BLaER1 treated with 17β-estradiol and CSF1 and Interleukin-3, amounts not matched to agents 10 nM and 100 nM (cell line): Measurements from ENCODE around the gene MAML3.
A peak's percentile ranks its signal among the peaks of the same experiment; 100 is the strongest.

Source experiments
- H3K27ac ChIP-seq, 11 experiments: shearing (Covaris generic); formaldehyde crosslinking; 2 replicates each; pipeline ENCODE4 v1.8.1; 2022
- H3K27me3 ChIP-seq, 11 experiments: shearing (Covaris generic); formaldehyde crosslinking; 2 replicates each; pipeline ENCODE4 v1.8.1; 2022
- H3K36me3 ChIP-seq, 11 experiments: shearing (Covaris generic); formaldehyde crosslinking; 2 replicates each; pipeline ENCODE4 v1.8.1; 2022
- H3K4me1 ChIP-seq, 10 experiments: shearing (Covaris generic); formaldehyde crosslinking; 2 replicates each; pipeline ENCODE4 v1.8.1; 2022
- H3K4me2 ChIP-seq, 11 experiments: shearing (Covaris generic); formaldehyde crosslinking; 2 replicates each; pipeline ENCODE4 v1.8.1; 2022
- H3K4me3 ChIP-seq, 10 experiments: shearing (Covaris generic); formaldehyde crosslinking; 2 replicates each; pipeline ENCODE4 v1.8.1; 2022
- H3K9ac ChIP-seq, 11 experiments: shearing (Covaris generic); formaldehyde crosslinking; 2 replicates each; pipeline ENCODE4 v1.8.1; 2022
- H3K9me3 ChIP-seq, 11 experiments: shearing (Covaris generic); formaldehyde crosslinking; replicated peaks in 1 of 11; 2 replicates each; pipeline ENCODE4 v1.8.1; 2022
- H4K20me1 ChIP-seq, 11 experiments: shearing (Covaris generic); formaldehyde crosslinking; 2 replicates each; pipeline ENCODE4 v1.8.1; 2022
- Cebpa-rat ChIP-seq, 11 experiments: shearing (Covaris generic); IDR thresholded peaks; 2 replicates each; pipeline ENCODE4 v1.8.1; 2022

Gene MAML3

DNA sequence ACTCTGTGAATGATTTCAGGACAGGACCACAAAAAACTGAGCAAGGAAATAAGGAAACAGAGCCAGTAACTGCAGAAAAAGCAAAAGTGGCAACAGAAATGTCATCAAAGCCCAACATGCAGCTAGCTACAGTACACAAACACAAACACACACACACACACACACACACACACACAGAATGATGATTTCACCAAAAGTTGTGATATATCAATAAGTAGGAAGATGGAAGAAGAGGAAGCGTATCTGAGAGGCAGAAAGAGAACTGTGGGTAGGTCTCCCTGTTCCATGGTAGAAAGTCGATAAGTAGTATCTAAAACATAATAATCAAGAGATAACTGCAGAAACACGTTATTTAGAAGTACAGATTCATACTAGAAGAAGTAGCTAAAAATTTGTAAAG lies 340.1 kb downstream of the MAML3 start:
- Histone ChIP-seq H3K27me3 (no peaks in the 10 kb centered on the region), H3K4me3 (peak overlapping the region in 4 of 10 experiments; percentile 13 to 27 (median 18); a peak in 3 of 20 replicates), H4K20me1 (no peaks in the 10 kb centered on the region), H3K9me3 (peaks cover 9 to 25% (median 23%) of the 10 kb centered on the region in 11 experiments), H3K9ac (peak overlapping the region in 10 of 11 experiments; percentile 45 to 88 (median 85); a peak in 13 of 22 replicates), H3K27ac (peak overlapping the region in 10 of 11 experiments; percentile 71 to 97 (median 94); a peak in 20 of 22 replicates), H3K4me2 (peak overlapping the region; percentile 82 to 96 (median 91); a peak in 21 of 22 replicates), H3K36me3 (peaks cover 9 to 23% (median 12%) of the 10 kb centered on the region in 11 experiments; a peak in 17 of 22 replicates), H3K4me1 (peaks cover 68 to 95% (median 74%) of the 10 kb centered on the region in 10 experiments)
- TF ChIP-seq Cebpa-rat (IDR thresholded peaks at IDR 0.05) = no peak

DNA sequence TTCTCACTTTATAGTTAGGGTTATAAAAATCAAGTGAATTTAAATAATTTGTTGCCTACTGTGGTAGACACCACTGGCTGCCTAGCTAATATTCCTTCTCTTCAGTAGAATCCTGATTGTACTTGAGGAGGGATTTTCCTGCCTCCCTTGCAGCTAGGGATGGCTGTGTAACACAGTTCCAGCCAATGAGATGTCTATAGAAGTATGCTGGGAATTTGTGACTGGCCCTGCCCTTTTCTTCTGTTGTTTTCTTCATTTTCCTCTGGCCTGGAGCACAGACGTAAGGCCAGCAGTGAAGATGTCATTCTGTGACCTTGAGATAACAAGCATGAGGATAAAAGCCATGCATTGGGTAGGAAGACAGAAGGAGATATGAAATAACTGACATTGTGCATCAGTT lies 343.3 kb downstream of the MAML3 start:
- peak overlapping the region in 6 of 11 experiments; percentile 53 to 88 (median 77); a peak in 9 of 22 replicates for H3K4me2 ChIP-seq
- H3K4me3 ChIP-seq = peak overlapping the region in 3 of 10 experiments; percentile 3 to 17 (median 6); a peak in 3 of 20 replicates
- peaks cover 48 to 81% (median 56%) of the 10 kb centered on the region in 10 experiments for H3K4me1 ChIP-seq
- H3K9me3 ChIP-seq = peaks cover 9 to 25% (median 23%) of the 10 kb centered on the region in 11 experiments
- TF ChIP-seq Cebpa-rat (IDR thresholded peaks at IDR 0.05) = no peak
- H3K36me3 ChIP-seq = peaks cover 9 to 23% (median 12%) of the 10 kb centered on the region in 11 experiments; a peak in 17 of 22 replicates
- H3K27ac ChIP-seq = no peak overlapping the region
- no peak overlapping the region for H3K9ac ChIP-seq
- no peaks in the 10 kb centered on the region for H3K27me3 ChIP-seq
- H4K20me1 ChIP-seq = peaks cover 0 to 6% (median 0%) of the 10 kb centered on the region in 11 experiments; a peak in 3 of 22 replicates

DNA sequence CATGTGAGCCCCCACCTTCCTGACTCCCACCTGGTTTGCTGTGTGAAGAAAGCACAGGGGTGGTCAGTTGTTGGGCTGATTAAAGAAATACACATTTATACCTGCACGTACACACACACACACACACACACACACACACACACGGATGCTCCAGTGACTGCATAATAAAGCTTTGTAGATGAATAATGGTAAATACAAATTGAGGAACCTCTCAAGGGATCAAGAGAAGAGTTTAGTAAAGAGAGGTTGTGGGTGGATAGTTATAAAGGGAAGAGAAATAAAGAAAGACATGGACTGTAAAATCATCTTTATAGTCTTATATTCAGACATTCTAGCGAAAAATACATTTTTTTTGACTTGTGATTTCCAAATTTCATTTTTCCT lies 344.2 kb downstream of the MAML3 start:
- Histone ChIP-seq H3K4me1 (peaks cover 39 to 71% (median 46%) of the 10 kb centered on the region in 10 experiments), H3K9me3 (peaks cover 9 to 25% (median 23%) of the 10 kb centered on the region in 11 experiments), H3K4me3 (no peak overlapping the region), H3K9ac (peak overlapping the region in 2 of 11 experiments; percentile 32; a peak in 2 of 22 replicates), H3K27ac (peak overlapping the region in 10 of 11 experiments; percentile 5 to 60 (median 36); a peak in 13 of 22 replicates), H3K27me3 (no peaks in the 10 kb centered on the region), H4K20me1 (peaks cover 0 to 6% (median 0%) of the 10 kb centered on the region in 11 experiments; a peak in 3 of 22 replicates), H3K4me2 (peak overlapping the region; percentile 53 to 88 (median 76)), H3K36me3 (peaks cover 9 to 23% (median 12%) of the 10 kb centered on the region in 11 experiments; a peak in 17 of 22 replicates)
- TF ChIP-seq Cebpa-rat (IDR thresholded peaks at IDR 0.05) = no peak

DNA sequence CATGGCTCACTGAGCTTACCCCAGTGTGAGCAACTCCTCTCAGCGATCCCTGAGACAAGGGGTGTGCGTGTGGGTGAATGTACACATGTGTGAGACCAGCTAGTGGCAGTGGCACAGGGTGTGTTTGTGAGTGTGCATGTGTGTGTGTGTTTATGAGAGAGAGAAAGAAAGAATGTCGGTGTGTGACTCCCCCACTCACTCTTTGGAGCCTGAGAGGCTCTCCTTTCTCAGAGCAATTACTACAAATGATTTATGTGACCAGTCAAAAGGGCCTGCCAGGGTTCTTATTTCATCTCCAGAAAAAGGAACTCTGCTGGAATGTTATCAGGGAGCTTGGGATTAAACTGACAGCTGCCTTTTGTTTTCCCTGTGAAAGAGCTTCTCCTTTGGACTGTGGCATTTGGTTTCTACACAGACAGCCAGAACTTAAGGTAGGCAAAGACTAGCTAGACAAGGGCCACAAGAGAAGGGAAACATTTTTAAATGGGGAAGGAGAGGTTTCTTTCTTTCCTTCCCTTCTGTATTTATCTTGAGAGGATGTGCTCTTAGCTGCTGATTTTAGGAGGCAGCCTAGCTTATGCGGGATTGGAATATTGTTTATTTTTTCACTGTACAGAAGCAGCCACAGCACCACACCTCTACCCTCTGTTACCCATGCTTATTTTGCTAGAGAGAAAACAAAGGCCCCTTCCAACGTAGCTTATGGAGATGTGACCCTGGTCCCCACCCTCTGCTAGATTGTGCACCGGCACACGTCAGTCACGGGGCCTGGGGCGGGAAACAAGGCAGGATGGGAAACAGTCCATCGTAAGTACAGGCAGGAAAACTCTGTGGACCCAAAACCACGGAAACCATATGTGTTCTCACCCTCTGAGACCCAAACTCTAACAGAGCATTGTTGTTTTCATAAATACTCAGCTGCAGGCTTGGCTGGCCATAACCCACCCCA lies 344.9 kb downstream of the MAML3 start:
- TF ChIP-seq Cebpa-rat (IDR thresholded peaks at IDR 0.05) = no peak
- peaks cover 32 to 64% (median 40%) of the 10 kb centered on the region in 10 experiments for H3K4me1 ChIP-seq
- H3K27ac ChIP-seq = peak overlapping the region in 10 of 11 experiments; percentile 5 to 60 (median 36); a peak in 16 of 22 replicates
- H3K9ac ChIP-seq = peak overlapping the region in 5 of 11 experiments; percentile 2 to 35 (median 32); a peak in 5 of 22 replicates
- 0 out of 20 replicates have a peak overlapping the region, but pooled peaks of 1 of the 10 experiments have one; percentile 19 for H3K4me3 ChIP-seq
- H3K9me3 ChIP-seq = peaks cover 9 to 25% (median 23%) of the 10 kb centered on the region in 11 experiments
- H3K36me3 ChIP-seq = peaks cover 9 to 23% (median 12%) of the 10 kb centered on the region in 11 experiments; a peak in 17 of 22 replicates
- H4K20me1 ChIP-seq = peaks cover 0 to 6% (median 0%) of the 10 kb centered on the region in 11 experiments; a peak in 3 of 22 replicates
- peak overlapping the region; percentile 53 to 88 (median 76) for H3K4me2 ChIP-seq
- no peaks in the 10 kb centered on the region for H3K27me3 ChIP-seq

DNA sequence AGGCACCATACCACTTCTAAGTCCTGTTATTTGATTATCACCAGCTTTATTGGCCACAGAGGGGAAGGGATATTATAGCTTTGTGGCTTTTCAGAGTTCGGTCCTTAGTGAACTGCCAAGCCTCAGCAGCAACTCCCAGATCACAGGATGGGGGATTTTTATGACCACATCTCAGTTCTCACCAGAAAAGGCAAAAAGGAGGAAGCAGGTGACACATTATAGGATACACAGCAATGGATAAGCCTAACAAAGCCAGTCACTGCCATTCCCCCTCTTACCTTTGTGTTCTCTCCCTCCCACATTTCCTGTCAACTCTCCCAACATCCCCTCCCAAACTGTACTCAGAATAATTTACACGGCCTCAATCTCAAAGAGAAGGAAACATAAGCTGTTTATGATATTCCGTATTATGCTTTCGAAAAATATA lies 345.6 kb downstream of the MAML3 start:
- TF ChIP-seq Cebpa-rat (IDR thresholded peaks at IDR 0.05) = no peak
- peak overlapping the region in 7 of 11 experiments; percentile 5 to 60 (median 41); a peak in 8 of 22 replicates for H3K27ac ChIP-seq
- peaks cover 32 to 63% (median 39%) of the 10 kb centered on the region in 10 experiments for H3K4me1 ChIP-seq
- H3K9ac ChIP-seq = 0 out of 22 replicates have a peak overlapping the region, but pooled peaks of 2 of the 11 experiments have one; percentile 2 to 32
- H3K4me3 ChIP-seq = no peak overlapping the region
- H3K9me3 ChIP-seq = peaks cover 9 to 25% (median 23%) of the 10 kb centered on the region in 11 experiments
- peaks cover 9 to 23% (median 12%) of the 10 kb centered on the region in 11 experiments; a peak in 17 of 22 replicates for H3K36me3 ChIP-seq
- no peaks in the 10 kb centered on the region for H3K27me3 ChIP-seq
- peak overlapping the region; percentile 53 to 88 (median 76) for H3K4me2 ChIP-seq
- peaks cover 0 to 12% (median 0%) of the 10 kb centered on the region in 11 experiments; a peak in 4 of 22 replicates for H4K20me1 ChIP-seq

DNA sequence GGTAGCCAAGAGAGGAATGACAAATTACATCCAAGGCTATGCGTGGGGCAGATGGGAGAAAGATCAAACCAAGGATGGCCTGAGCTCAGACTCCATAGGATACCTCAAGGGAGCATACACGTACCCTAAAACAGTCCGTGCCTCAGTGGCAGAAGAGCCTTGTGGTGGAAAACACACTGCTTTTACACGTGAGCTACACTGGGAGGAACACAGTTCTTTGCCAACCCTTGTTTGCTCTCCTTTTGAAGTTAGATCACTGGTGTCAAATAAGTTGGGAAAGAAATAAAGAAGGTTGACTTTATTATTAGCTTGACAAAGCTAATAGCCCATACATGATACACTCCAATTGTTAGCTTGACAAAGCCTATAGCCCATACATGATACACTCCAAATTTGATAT lies 346.5 kb downstream of the MAML3 start:
- H3K9ac ChIP-seq = no peak overlapping the region
- H3K27me3 ChIP-seq = no peaks in the 10 kb centered on the region
- peaks cover 9 to 24% (median 23%) of the 10 kb centered on the region in 11 experiments for H3K9me3 ChIP-seq
- no peak overlapping the region for H3K27ac ChIP-seq
- peaks cover 9 to 22% (median 12%) of the 10 kb centered on the region in 11 experiments; a peak in 17 of 22 replicates for H3K36me3 ChIP-seq
- peaks cover 0 to 18% (median 0%) of the 10 kb centered on the region in 11 experiments; a peak in 4 of 22 replicates for H4K20me1 ChIP-seq
- peak overlapping the region in 3 of 11 experiments; percentile 86 to 88 (median 86); a peak in 5 of 22 replicates for H3K4me2 ChIP-seq
- H3K4me3 ChIP-seq = no peak overlapping the region
- TF ChIP-seq Cebpa-rat (IDR thresholded peaks at IDR 0.05) = no peak
- peaks cover 37 to 66% (median 43%) of the 10 kb centered on the region in 10 experiments for H3K4me1 ChIP-seq

DNA sequence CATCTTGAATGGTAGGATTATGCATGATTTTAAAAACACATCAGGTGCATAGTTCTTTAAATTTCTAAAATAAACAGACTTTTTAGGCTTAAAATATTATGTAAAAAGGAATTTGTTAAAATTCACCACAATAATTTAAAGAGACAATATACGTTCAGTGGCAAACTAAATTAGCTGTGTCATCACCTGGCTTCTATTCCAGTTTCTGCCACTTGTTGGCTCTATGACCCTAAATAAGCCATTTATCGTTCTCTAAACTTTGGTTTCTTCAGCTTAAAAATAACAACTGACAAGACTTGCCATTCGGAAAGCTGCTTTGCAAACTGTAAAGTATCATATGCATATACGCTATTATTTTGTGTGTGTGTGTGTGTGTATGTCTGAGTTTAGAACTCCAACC lies 347.1 kb downstream of the MAML3 start:
- peaks cover 9 to 19% (median 17%) of the 10 kb centered on the region in 11 experiments for H3K9me3 ChIP-seq
- H3K27ac ChIP-seq = no peak overlapping the region
- peaks cover 0 to 20% (median 0%) of the 10 kb centered on the region in 11 experiments; a peak in 4 of 22 replicates for H4K20me1 ChIP-seq
- H3K4me3 ChIP-seq = no peak overlapping the region
- H3K36me3 ChIP-seq = peaks cover 9 to 16% (median 11%) of the 10 kb centered on the region in 11 experiments; a peak in 17 of 22 replicates
- peaks cover 37 to 62% (median 44%) of the 10 kb centered on the region in 10 experiments for H3K4me1 ChIP-seq
- peak overlapping the region in 1 of 11 experiments; percentile 88; a peak in 1 of 22 replicates for H3K4me2 ChIP-seq
- TF ChIP-seq Cebpa-rat (IDR thresholded peaks at IDR 0.05) = no peak
- no peak overlapping the region for H3K9ac ChIP-seq
- no peaks in the 10 kb centered on the region for H3K27me3 ChIP-seq

DNA sequence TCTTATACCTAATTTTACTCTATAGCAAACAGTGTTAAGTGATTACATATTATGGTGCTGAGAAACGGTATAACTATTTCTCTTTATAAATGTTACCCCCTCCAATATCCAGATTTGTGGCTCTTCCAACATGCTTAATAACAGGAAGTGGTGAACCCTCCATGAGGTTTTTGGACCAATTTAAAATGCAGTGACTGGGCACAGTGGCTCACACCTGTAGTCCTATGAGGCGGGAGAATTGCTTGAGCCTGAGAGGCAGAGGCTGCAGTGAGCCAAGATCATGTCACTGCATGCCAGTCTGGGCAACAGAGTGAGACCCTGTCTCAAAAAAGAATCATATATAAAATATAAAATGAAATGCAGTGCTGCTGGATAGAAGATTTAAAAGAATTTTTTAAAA lies 351.1 kb downstream of the MAML3 start:
- no peaks in the 10 kb centered on the region for H3K9me3 ChIP-seq
- H3K27me3 ChIP-seq = no peaks in the 10 kb centered on the region
- H3K4me3 ChIP-seq = no peak overlapping the region
- peaks cover 0 to 3% (median 0%) of the 10 kb centered on the region in 11 experiments; a peak in 2 of 22 replicates for H3K36me3 ChIP-seq
- H3K9ac ChIP-seq = no peak overlapping the region
- peak overlapping the region in 8 of 11 experiments; percentile 0 to 55 (median 32); a peak in 11 of 22 replicates for H3K4me2 ChIP-seq
- peaks cover 0 to 30% (median 0%) of the 10 kb centered on the region in 11 experiments; a peak in 3 of 22 replicates for H4K20me1 ChIP-seq
- H3K27ac ChIP-seq = no peak overlapping the region
- TF ChIP-seq Cebpa-rat (IDR thresholded peaks at IDR 0.05) = no peak
- peaks cover 23 to 45% (median 34%) of the 10 kb centered on the region in 10 experiments for H3K4me1 ChIP-seq
